HEK293 (cell line): ENCODE measurements around the gene ZNF471.

Experiments
- AEBP2 ChIP-seq: fragments of 450-650 bp; formaldehyde crosslinking; IDR thresholded peaks from 2 replicates; pipeline ENCODE4 v1.5.1; 2016; ENCODE audit warnings: missing biosample characterization, missing genetic modification characterization, borderline replicate concordance
- BCL11A ChIP-seq: fragments of 450-650 bp; formaldehyde crosslinking; IDR thresholded peaks from 2 replicates; pipeline ENCODE4 v1.5.1; 2016; ENCODE audit warnings: low read depth, missing biosample characterization, missing genetic modification characterization
- ELK4 ChIP-seq: IDR thresholded peaks from 2 replicates; pipeline ENCODE4 v1.6.1; 2011; ENCODE audit warnings: mild to moderate bottlenecking, low read depth, low read length, borderline replicate concordance
- HOXD13 ChIP-seq: sonication (generic); formaldehyde crosslinking; IDR thresholded peaks from 2 replicates; pipeline ENCODE4 v1.8.0; 2022; ENCODE audit warnings: missing genetic modification reagents, borderline replicate concordance
- KLF7 ChIP-seq: fragments of 450-650 bp; formaldehyde crosslinking; IDR thresholded peaks from 2 replicates; pipeline ENCODE4 v1.5.1; 2016; ENCODE audit warnings: missing biosample characterization, missing genetic modification characterization, borderline replicate concordance
- SETDB1 ChIP-seq: IDR thresholded peaks from one replicate; pipeline ENCODE4 v1.6.1; 2017; ENCODE audit warnings: mild to moderate bottlenecking, low read length, moderate library complexity, mixed read lengths; ENCODE audit not compliant: insufficient read length
- SP2 ChIP-seq: fragments of 450-650 bp; formaldehyde crosslinking; IDR thresholded peaks from 2 replicates; pipeline ENCODE4 v1.5.1; 2016; ENCODE audit warnings: missing biosample characterization, missing genetic modification characterization
- WT1 ChIP-seq: fragments of 450-650 bp; formaldehyde crosslinking; IDR thresholded peaks from 2 replicates; pipeline ENCODE4 v1.5.1; 2016; ENCODE audit warnings: missing biosample characterization, missing genetic modification characterization
- YY1 ChIP-seq: fragments of 450-650 bp; formaldehyde crosslinking; IDR thresholded peaks from 2 replicates; pipeline ENCODE4 v1.5.1; 2018; ENCODE audit warnings: missing biosample characterization, missing genetic modification characterization
- ZBTB21 ChIP-seq: fragments of 450-650 bp; formaldehyde crosslinking; IDR thresholded peaks from 2 replicates; pipeline ENCODE4 v1.5.1; 2017; ENCODE audit warnings: missing biosample characterization, missing genetic modification characterization
- ZBTB49 ChIP-seq: fragments of 450-650 bp; formaldehyde crosslinking; IDR thresholded peaks from 2 replicates; pipeline ENCODE4 v1.5.1; 2016; ENCODE audit warnings: missing biosample characterization, missing genetic modification characterization, low read depth
- ZBTB6 ChIP-seq: fragments of 450-650 bp; formaldehyde crosslinking; IDR thresholded peaks from 2 replicates; pipeline ENCODE4 v1.5.1; 2017; ENCODE audit warnings: missing biosample characterization, missing genetic modification characterization
- ZNF155 ChIP-seq: fragments of 450-650 bp; formaldehyde crosslinking; IDR thresholded peaks from 2 replicates; pipeline ENCODE4 v1.5.1; 2016; ENCODE audit warnings: missing biosample characterization, missing genetic modification characterization
- ZNF184 ChIP-seq: fragments of 450-650 bp; IDR thresholded peaks from 2 replicates; pipeline ENCODE4 v1.5.1; 2018; ENCODE audit warnings: missing biosample characterization, mild to moderate bottlenecking, missing genetic modification characterization
- ZNF211 ChIP-seq: fragments of 450-650 bp; formaldehyde crosslinking; IDR thresholded peaks from 2 replicates; pipeline ENCODE4 v1.5.1; 2016; ENCODE audit warnings: low read depth, missing biosample characterization, missing genetic modification characterization
- ZNF26 ChIP-seq: fragments of 450-650 bp; formaldehyde crosslinking; IDR thresholded peaks from 2 replicates; pipeline ENCODE4 v1.5.1; 2016; ENCODE audit warnings: missing biosample characterization, missing genetic modification characterization
- ZNF274 ChIP-seq, 2 experiments: fragments of 200-500 bp in 1 of 2; fragments of 450-650 bp in 1 of 2; sonication (Bioruptor generic) in 1 of 2; formaldehyde crosslinking in 1 of 2; IDR thresholded peaks; 2 replicates each; pipeline versions ENCODE4 v1.5.1 to v1.6.1; 2014 to 2016; ENCODE audit warnings: borderline replicate concordance in 1 of 2, inconsistent platforms in 1 of 2, low read length in 1 of 2, missing biosample characterization in 1 of 2, missing genetic modification characterization in 1 of 2
- ZNF324 ChIP-seq: fragments of 450-650 bp; formaldehyde crosslinking; IDR thresholded peaks from 2 replicates; pipeline ENCODE4 v1.5.1; 2016; ENCODE audit warnings: missing biosample characterization, missing genetic modification characterization
- ZNF350 ChIP-seq: fragments of 450-650 bp; formaldehyde crosslinking; IDR thresholded peaks from 2 replicates; pipeline ENCODE4 v1.5.0; 2017; ENCODE audit warnings: missing biosample characterization, mild to moderate bottlenecking, missing genetic modification characterization
- ZNF514 ChIP-seq: fragments of 450-650 bp; formaldehyde crosslinking; IDR thresholded peaks from 2 replicates; pipeline ENCODE4 v1.5.1; 2016; ENCODE audit warnings: missing biosample characterization, missing genetic modification characterization
- ZNF521 ChIP-seq: fragments of 450-650 bp; formaldehyde crosslinking; IDR thresholded peaks from 2 replicates; pipeline ENCODE4 v1.5.1; 2017; ENCODE audit warnings: missing biosample characterization, mild to moderate bottlenecking, missing genetic modification characterization
- ZNF530 ChIP-seq: fragments of 450-650 bp; formaldehyde crosslinking; IDR thresholded peaks from 2 replicates; pipeline ENCODE4 v1.5.1; 2016; ENCODE audit warnings: low read depth, missing biosample characterization, missing genetic modification characterization
- ZNF544 ChIP-seq: fragments of 450-650 bp; formaldehyde crosslinking; IDR thresholded peaks from 2 replicates; pipeline ENCODE4 v1.5.0; 2017; ENCODE audit warnings: missing biosample characterization, missing genetic modification characterization
- ZNF549 ChIP-seq: fragments of 450-650 bp; IDR thresholded peaks from 2 replicates; pipeline ENCODE4 v1.5.1; 2018; ENCODE audit warnings: missing biosample characterization, missing genetic modification characterization, mild to moderate bottlenecking, inconsistent platforms, moderate library complexity
- ZNF561 ChIP-seq: fragments of 450-650 bp; IDR thresholded peaks from 2 replicates; pipeline ENCODE4 v1.5.1; 2018; ENCODE audit warnings: missing biosample characterization, missing genetic modification characterization, borderline replicate concordance
- ZNF580 ChIP-seq: fragments of 450-650 bp; formaldehyde crosslinking; IDR thresholded peaks from 2 replicates; pipeline ENCODE4 v1.5.1; 2016; ENCODE audit warnings: missing biosample characterization, missing genetic modification characterization
- ZNF623 ChIP-seq: fragments of 450-650 bp; formaldehyde crosslinking; IDR thresholded peaks from 2 replicates; pipeline ENCODE4 v1.5.1; 2016; ENCODE audit warnings: missing biosample characterization, missing genetic modification characterization
- ZNF629 ChIP-seq: fragments of 450-650 bp; formaldehyde crosslinking; IDR thresholded peaks from 2 replicates; pipeline ENCODE4 v1.5.1; 2017; ENCODE audit warnings: missing biosample characterization, missing genetic modification characterization
- ZNF677 ChIP-seq: fragments of 450-650 bp; IDR thresholded peaks from 2 replicates; pipeline ENCODE4 v1.5.0; 2018; ENCODE audit warnings: missing biosample characterization, mild to moderate bottlenecking, missing genetic modification characterization, moderate library complexity

Gene ZNF471

GRCh38 chr19:56507446-56508289 lies at the start of gene ZNF471 (continued):
- TF ChIP-seq ZBTB49 (no peak), ZBTB21 (tag by site-specific recombination) (peak; percentile 51), ELK4 (no peak), ZNF211 (tag by site-specific recombination) (no peak), SETDB1 (peak; percentile 71), ZNF514 (tag by site-specific recombination) (no peak), ZNF530 (no peak), WT1 (no peak), ZNF350 (tag by site-specific recombination) (no peak), YY1 (tag by site-specific recombination) (no peak), ZNF155 (tag by site-specific recombination) (no peak), ZNF549 (tag by site-specific recombination) (no peak), ZNF324 (tag by site-specific recombination) (no peak), ZNF623 (tag by site-specific recombination) (no peak), ZNF274 (IDR thresholded peaks at IDR 0.05; ENCODE audit: low read length) (no peak), ZNF274 (tag by site-specific recombination; IDR thresholded peaks at IDR 0.05; ENCODE audit: borderline replicate concordance) (no peak), BCL11A (tag by site-specific recombination) (no peak), AEBP2 (tag by site-specific recombination) (no peak), ZNF561 (0 out of 2 replicates have a peak, but pooled peaks have one; percentile 44), KLF7 (tag by site-specific recombination) (0 out of 2 replicates have a peak, but pooled peaks have one; percentile 78), ZNF544 (tag by site-specific recombination) (no peak), ZNF521 (tag by site-specific recombination) (no peak), ZBTB6 (tag by site-specific recombination) (no peak), ZNF677 (tag by site-specific recombination) (no peak), ZNF26 (tag by site-specific recombination) (no peak), ZNF580 (tag by site-specific recombination) (no peak), SP2 (peak; percentile 85), ZNF629 (tag by site-specific recombination) (no peak), HOXD13 (no peak), ZNF184 (tag by site-specific recombination) (no peak)
